ENCODE results near the gene STX12. TPM values are rescaled to one million over a fixed set of nuclear protein-coding genes. Genes with fewer than 3 reads are reported as not detected.
A peak's percentile ranks its signal among the peaks of the same experiment; 100 is the strongest.
"Not testable (repeated sequence)": the region's sequence is repeated elsewhere in the genome, so short reads cannot be mapped to it uniquely, and the experiment has no call there.

Gene STX12
- total and polyA plus RNA-seq, 2 experiments from 2014 or later: 18.5 to 36.5 TPM

GRCh38 chr1:27856561-27857343 lies 83.7 kb downstream of the STX12 start:
- Histone ChIP-seq H3K27ac (no peak overlapping the region), H3K4me1 (ENCODE audit: low read depth) (no peaks in the 10 kb centered on the region), H3K27me3 (no peaks in the 10 kb centered on the region), H3K4me3 (no peak overlapping the region), H3K9me3 (ENCODE audit: low read depth) (no peaks in the 10 kb centered on the region), H3K36me3 (peaks cover under 1% of the 10 kb centered on the region)
- no peak for DNase-seq (ENCODE audit: low read depth in 1 of 2, low spot score in 1 of 2)
- no peak for TF ChIP-seq CTCF (IDR thresholded peaks at IDR 0.05; ENCODE audit: low read depth, low read length)

- not testable (repeated sequence) for H3K4me3 ChIP-seq; DNase-seq (ENCODE audit: low read depth in 1 of 2, low spot score in 1 of 2); H3K27me3 ChIP-seq
Observed at GRCh38 chr1:27857552-27857951, 84.5 kb downstream of the STX12 start.

DNA sequence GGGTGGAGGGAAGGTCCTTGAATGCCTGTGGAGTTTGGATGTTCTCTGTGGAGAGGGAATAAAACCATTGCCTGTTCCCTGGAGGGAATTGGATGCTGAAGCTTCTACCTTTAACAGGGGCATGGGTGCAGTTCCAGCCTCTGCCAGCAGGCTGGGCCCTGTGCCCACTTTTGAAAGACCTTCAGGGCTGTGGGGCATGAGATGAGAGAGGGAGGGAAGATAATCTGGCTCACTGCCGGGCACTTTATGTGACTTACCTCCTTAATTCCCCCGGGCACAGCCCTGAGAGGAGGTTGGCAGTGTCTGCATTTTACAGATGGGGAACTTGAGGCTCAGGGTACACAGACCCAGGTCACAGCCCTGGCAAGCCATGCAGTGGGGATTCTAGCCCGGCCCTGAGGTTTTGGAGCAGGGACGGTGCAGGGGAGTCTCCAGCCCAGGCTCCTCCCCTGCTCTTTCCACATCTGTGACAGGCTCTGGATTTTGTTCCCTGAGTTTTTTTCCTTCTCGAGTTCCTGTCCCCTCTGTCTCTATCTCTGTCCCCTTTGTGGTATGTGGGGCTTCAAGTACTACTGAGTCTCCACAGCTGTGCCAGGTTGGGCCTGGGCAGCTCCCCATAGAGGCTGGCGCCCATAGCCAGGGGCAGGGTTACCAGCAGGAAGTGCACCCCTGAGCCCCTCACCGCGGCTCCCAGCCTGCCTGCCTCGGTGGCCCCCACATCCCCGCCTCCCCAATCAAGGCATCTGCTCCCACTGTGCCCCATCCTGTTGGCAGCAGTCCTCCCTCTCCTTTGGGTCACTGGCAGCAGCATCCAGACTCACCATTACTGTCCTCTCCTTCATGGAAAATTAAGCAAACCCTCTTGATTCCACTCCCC lies 85.3 kb downstream of the STX12 start:
- H3K4me3 ChIP-seq: no peak overlapping the region
- H3K4me1 ChIP-seq (ENCODE audit: low read depth): no peaks in the 10 kb centered on the region
- TF ChIP-seq CTCF (IDR thresholded peaks at IDR 0.05; ENCODE audit: low read depth, low read length): peak; percentile 98
- peak; percentile 81 to 91 for DNase-seq (ENCODE audit: low read depth in 1 of 2, low spot score in 1 of 2)
- H3K36me3 ChIP-seq: no peaks in the 10 kb centered on the region
- no peaks in the 10 kb centered on the region for H3K27me3 ChIP-seq
- no peak overlapping the region for H3K27ac ChIP-seq
- H3K9me3 ChIP-seq (ENCODE audit: low read depth): no peaks in the 10 kb centered on the region

More at GRCh38 chr1:27857552-27857951, 84.5 kb downstream of the STX12 start:
- H3K36me3 ChIP-seq; H3K4me1 ChIP-seq (ENCODE audit: low read depth); H3K9me3 ChIP-seq (ENCODE audit: low read depth); H3K27ac ChIP-seq: not testable (repeated sequence)

- no peak for DNase-seq (ENCODE audit: low read depth in 1 of 2, low spot score in 1 of 2)
Observed at GRCh38 chr1:27858949-27859576, 86.0 kb downstream of the STX12 start.

DNA sequence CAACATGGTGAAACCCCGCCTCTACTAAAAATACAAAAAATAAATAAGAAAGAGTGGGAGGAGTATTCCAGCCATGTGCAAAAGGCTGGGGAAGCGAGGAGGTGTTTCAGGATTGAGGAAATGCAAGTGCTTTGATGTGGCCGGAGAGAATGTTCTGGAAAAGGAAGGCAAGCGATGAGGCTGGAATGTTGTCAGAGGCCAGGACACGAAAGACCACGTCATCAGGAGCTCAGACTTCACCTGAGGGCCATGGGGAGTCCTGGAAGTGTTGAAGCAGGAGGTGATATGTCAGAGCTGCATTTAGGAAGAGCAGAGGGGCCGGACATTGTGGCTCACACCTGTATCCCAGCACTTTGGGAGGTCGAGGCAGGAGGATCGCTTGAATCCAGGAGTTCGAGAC lies 88.4 kb downstream of the STX12 start:
- Histone ChIP-seq H3K36me3 (no peaks in the 10 kb centered on the region), H3K27me3 (no peaks in the 10 kb centered on the region), H3K27ac (no peak overlapping the region), H3K4me3 (no peak overlapping the region), H3K4me1 (ENCODE audit: low read depth) (no peaks in the 10 kb centered on the region), H3K9me3 (ENCODE audit: low read depth) (no peaks in the 10 kb centered on the region)
- no peak for TF ChIP-seq CTCF (IDR thresholded peaks at IDR 0.05; ENCODE audit: low read depth, low read length)
- DNase-seq (ENCODE audit: low read depth in 1 of 2, low spot score in 1 of 2): no peak

More at GRCh38 chr1:27858949-27859576, 86.0 kb downstream of the STX12 start:
- H3K9me3 ChIP-seq (ENCODE audit: low read depth): no peaks in the 10 kb centered on the region
- no peak overlapping the region for H3K27ac ChIP-seq
- no peaks in the 10 kb centered on the region for H3K27me3 ChIP-seq
- no peak for TF ChIP-seq CTCF (IDR thresholded peaks at IDR 0.05; ENCODE audit: low read depth, low read length)
- H3K4me3 ChIP-seq: no peak overlapping the region
- H3K36me3 ChIP-seq: no peaks in the 10 kb centered on the region
- H3K4me1 ChIP-seq (ENCODE audit: low read depth): no peaks in the 10 kb centered on the region
